ENCODE data around the gene SDF2.

Gene SDF2

DNA sequence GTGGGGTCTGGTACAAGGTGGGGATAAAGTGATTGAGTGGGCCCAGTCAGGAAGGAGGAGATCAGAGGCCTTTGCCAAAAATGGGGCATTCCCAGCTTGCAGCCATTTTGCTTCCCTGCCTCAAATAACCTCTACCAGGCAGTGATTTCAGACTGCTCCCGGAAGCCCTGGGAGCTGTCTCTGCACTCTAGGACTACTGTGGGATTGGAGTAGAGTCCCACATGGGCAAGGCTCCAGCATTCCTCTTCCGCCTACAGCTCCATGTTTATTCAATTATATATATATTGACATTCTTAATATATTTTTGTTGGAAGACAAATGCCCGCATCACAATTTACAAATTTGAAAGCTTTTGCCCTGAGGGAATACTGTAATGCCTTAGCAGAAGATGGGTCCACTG lies 13.8 kb upstream of the SDF2 start:
- TF ChIP-seq, protein P1, sequence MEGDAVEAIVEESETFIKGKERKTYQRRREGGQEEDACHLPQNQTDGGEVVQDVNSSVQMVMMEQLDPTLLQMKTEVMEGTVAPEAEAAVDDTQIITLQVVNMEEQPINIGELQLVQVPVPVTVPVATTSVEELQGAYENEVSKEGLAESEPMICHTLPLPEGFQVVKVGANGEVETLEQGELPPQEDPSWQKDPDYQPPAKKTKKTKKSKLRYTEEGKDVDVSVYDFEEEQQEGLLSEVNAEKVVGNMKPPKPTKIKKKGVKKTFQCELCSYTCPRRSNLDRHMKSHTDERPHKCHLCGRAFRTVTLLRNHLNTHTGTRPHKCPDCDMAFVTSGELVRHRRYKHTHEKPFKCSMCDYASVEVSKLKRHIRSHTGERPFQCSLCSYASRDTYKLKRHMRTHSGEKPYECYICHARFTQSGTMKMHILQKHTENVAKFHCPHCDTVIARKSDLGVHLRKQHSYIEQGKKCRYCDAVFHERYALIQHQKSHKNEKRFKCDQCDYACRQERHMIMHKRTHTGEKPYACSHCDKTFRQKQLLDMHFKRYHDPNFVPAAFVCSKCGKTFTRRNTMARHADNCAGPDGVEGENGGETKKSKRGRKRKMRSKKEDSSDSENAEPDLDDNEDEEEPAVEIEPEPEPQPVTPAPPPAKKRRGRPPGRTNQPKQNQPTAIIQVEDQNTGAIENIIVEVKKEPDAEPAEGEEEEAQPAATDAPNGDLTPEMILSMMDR (IDR thresholded peaks at IDR 0.05; ENCODE audit: low read length): no peak
- TF ChIP-seq EZH2phosphoT487 (IDR thresholded peaks at IDR 0.05; ENCODE audit: low read length) (no peak), EZH2 (optimal IDR thresholded peaks at IDR 0.05; ENCODE audit: low read depth, low read length) (no peak)
- Histone ChIP-seq H3K4me2 (ENCODE audit: low read depth, low read length) (no peak overlapping the region), H3K27ac (ENCODE audit: low read length) (no peak overlapping the region), H3K4me1 (ENCODE audit: low read length) (no peaks in the 10 kb centered on the region), H2AFZ (ENCODE audit: low read length) (no peak overlapping the region), H3K79me2 (ENCODE audit: low read length) (peaks cover 12% of the 10 kb centered on the region), H3F3A (ENCODE audit: insufficient read depth, low read length) (no peaks in the 10 kb centered on the region), H3K9me2 (replicated peaks; ENCODE audit: insufficient read depth, low read length) (no peaks in the 10 kb centered on the region), H3K4me3 (ENCODE audit: low read length) (no peak overlapping the region), H3K36me3 (replicated peaks; ENCODE audit: insufficient read depth, low read length) (peaks cover 26% of the 10 kb centered on the region), H3K9me3 (replicated peaks; ENCODE audit: insufficient read depth, low read length) (no peaks in the 10 kb centered on the region), H3K27me3 (replicated peaks; ENCODE audit: insufficient read depth, low read length) (no peaks in the 10 kb centered on the region), H3K9ac (ENCODE audit: low read length) (no peak overlapping the region), H4K20me1 (ENCODE audit: insufficient read depth, low read length) (no peaks in the 10 kb centered on the region)
- DNase-seq: no peak

DNA sequence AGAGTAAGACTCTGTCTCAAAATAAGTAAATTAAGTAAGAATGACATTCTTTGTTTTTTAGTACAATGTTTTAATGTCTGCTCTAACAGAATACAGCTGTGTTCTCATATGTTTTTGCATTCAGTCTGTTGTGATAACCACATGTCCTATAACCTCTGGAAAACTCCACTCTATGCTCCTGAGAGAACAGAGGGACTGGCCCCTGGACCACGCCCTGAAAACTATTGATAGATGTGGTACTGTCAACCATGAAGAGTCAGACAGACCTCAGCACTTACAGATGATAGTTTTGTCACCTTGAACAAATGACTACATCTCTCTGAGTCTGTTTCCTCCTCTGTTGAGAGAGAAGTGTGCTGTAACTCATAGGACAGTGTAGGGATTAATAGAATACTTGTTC lies 8.2 kb upstream of the SDF2 start:
- Histone ChIP-seq H3K4me3 (ENCODE audit: low read length) (no peak overlapping the region), H2AFZ (ENCODE audit: low read length) (no peak overlapping the region), H3K9me2 (replicated peaks; ENCODE audit: insufficient read depth, low read length) (no peaks in the 10 kb centered on the region), H3K9ac (ENCODE audit: low read length) (no peak overlapping the region), H3K79me2 (ENCODE audit: low read length) (peaks cover 63% of the 10 kb centered on the region), H4K20me1 (ENCODE audit: insufficient read depth, low read length) (no peaks in the 10 kb centered on the region), H3F3A (ENCODE audit: insufficient read depth, low read length) (no peaks in the 10 kb centered on the region), H3K9me3 (replicated peaks; ENCODE audit: insufficient read depth, low read length) (no peaks in the 10 kb centered on the region), H3K36me3 (replicated peaks; ENCODE audit: insufficient read depth, low read length) (peaks cover 18% of the 10 kb centered on the region), H3K27ac (ENCODE audit: low read length) (no peak overlapping the region), H3K27me3 (replicated peaks; ENCODE audit: insufficient read depth, low read length) (no peaks in the 10 kb centered on the region), H3K4me1 (ENCODE audit: low read length) (no peaks in the 10 kb centered on the region; the same call in 1 of the 2 replicates), H3K4me2 (ENCODE audit: low read depth, low read length) (no peak overlapping the region)
- TF ChIP-seq EZH2phosphoT487 (IDR thresholded peaks at IDR 0.05; ENCODE audit: low read length) (no peak), EZH2 (optimal IDR thresholded peaks at IDR 0.05; ENCODE audit: low read depth, low read length) (no peak)
- TF ChIP-seq, protein P1 (IDR thresholded peaks at IDR 0.05; ENCODE audit: low read length): no peak
- DNase-seq: no peak

DNA sequence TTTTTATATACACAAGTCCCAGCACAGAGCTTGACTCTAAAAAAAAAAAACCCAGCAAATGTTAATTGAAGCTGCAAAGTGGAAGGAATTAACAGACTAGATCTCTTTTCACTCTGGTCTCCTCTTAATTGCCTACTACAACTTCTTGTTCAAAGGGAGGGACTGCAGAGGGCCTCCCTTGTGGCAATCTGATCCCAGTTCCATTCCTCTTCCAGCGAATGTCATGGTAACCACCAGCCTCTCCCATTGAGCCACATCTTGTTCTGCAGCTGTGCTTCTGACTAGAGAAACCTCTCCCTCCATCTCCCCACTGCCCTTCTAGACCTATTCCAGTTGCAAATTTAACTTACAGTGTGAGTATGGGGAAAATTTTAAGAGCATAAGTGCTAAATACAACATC lies 6.2 kb upstream of the SDF2 start:
- Histone ChIP-seq H3K79me2 (ENCODE audit: low read length) (peaks cover 84% of the 10 kb centered on the region), H3F3A (ENCODE audit: insufficient read depth, low read length) (no peaks in the 10 kb centered on the region), H3K4me3 (ENCODE audit: low read length) (no peak overlapping the region), H3K9me3 (replicated peaks; ENCODE audit: insufficient read depth, low read length) (no peaks in the 10 kb centered on the region), H2AFZ (ENCODE audit: low read length) (no peak overlapping the region), H3K9ac (ENCODE audit: low read length) (no peak overlapping the region), H3K4me1 (ENCODE audit: low read length) (peaks cover 7% of the 10 kb centered on the region), H3K36me3 (replicated peaks; ENCODE audit: insufficient read depth, low read length) (peaks cover 9% of the 10 kb centered on the region; the same call in 1 of the 2 replicates), H3K27me3 (replicated peaks; ENCODE audit: insufficient read depth, low read length) (no peaks in the 10 kb centered on the region), H4K20me1 (ENCODE audit: insufficient read depth, low read length) (no peaks in the 10 kb centered on the region), H3K9me2 (replicated peaks; ENCODE audit: insufficient read depth, low read length) (no peaks in the 10 kb centered on the region), H3K4me2 (ENCODE audit: low read depth, low read length) (no peak overlapping the region), H3K27ac (ENCODE audit: low read length) (no peak overlapping the region)
- no peak for DNase-seq
- TF ChIP-seq EZH2 (optimal IDR thresholded peaks at IDR 0.05; ENCODE audit: low read depth, low read length) (no peak), EZH2phosphoT487 (IDR thresholded peaks at IDR 0.05; ENCODE audit: low read length) (no peak)
- TF ChIP-seq, protein P1 (IDR thresholded peaks at IDR 0.05; ENCODE audit: low read length): no peak
